CMK (cell line): ENCODE data around the gene ZFX.
"Not testable (repeated sequence)": the region's sequence is repeated elsewhere in the genome, so short reads cannot be mapped to it uniquely, and the experiment has no call there.

Experiments used
- DNase-seq: peaks from one replicate; pipeline ENCODE4 v3.0.0-alpha.2; 2010; ENCODE audit warnings: low read depth

Gene ZFX

GRCh38 chrX:24149351-24150050 lies at the start of gene ZFX:
Gene ZFX (plus strand): TSS chrX:24149729. CDS start chrX:24172743, 23,014 bp downstream.
- DNase-seq, result no peak

DNA sequence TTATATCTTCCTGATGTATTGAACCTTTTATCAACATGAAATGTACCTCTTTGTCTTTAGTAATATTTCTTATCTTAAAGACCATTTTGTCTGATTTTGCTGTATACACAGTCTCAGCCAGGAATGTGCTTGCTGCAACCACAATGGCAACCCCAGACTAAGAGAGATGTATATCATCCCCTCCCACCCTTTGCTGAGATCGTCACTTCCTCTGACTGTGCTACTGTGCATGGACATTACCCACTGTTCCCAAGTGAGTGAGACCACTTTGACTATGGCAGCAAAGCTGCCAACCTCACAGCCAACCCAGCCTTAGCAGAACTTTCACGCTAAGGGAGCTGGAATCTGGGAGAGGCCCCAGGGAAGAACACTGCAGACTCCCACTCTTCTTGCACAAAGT lies 48.8 kb upstream of the ZFX start:
- DNase-seq, result peak; percentile 11

DNA sequence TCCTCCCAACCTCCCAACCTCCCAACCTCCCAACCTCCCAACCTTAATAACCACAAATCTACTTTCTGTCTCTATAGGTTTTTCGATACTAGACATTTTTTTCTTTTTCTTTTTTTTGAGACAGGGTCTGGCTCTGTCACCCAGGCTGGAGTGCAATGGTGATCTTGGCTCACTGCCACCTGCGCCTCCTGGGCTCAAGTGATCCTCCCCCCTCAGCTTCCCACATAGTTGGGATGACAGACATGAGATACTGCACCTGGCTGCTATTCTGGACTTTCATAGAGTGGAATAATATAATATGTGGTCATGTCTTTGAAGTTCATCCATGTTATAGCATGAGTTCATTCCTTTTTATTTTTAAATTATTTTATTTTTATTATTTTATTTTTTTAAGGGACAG lies 39.5 kb upstream of the ZFX start:
- no peak for DNase-seq

- DNase-seq, result no peak
Measured at GRCh38 chrX:24113181-24113580, 36.3 kb upstream of the ZFX start.

DNA sequence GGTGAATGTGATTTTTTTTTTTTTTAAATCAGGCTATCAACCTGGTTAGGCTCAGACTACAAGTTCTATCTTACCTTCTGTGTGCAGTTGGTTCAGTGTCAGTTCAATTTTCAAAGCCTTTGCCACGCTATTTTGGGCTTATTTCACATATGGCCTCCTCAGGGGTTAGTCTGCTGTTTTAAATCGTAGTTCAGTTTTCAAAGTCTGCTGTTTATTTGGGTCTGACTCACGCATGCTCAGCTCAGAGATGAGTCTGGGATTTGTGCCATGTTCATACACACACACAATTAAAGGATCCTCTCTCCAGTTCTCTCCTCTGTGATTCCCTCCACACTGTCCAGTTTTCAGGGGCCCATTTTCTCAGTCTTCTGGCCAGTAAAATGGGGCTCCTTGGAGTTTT lies 32.3 kb upstream of the ZFX start:
- DNase-seq, result no peak

DNA sequence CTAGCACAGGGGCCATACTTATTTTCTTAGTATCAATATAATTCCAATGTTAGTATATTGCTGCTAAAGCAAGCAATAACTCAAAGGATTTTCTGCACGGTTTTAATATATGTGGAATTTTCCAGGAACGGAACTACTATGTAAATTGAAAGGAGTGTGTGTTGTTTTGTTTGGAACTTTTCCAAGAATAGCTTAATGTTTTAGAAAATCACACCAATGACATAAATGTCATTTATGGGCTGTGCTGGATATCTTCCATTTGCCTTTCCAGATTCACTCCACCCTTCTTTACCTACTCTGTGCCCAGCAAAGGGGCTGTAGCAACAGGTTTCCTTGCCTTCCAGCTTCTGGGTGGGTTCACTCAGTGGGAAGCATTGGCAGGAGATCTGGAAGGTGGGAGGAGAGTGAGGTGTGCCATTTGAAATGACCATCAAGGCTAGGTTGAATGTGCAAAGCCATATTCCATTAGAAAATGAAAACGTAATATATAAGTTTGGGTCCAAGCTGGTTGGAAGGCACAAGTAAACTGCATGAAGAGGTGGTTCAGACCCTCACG lies 25.2 kb upstream of the ZFX start:
- no peak for DNase-seq

DNA sequence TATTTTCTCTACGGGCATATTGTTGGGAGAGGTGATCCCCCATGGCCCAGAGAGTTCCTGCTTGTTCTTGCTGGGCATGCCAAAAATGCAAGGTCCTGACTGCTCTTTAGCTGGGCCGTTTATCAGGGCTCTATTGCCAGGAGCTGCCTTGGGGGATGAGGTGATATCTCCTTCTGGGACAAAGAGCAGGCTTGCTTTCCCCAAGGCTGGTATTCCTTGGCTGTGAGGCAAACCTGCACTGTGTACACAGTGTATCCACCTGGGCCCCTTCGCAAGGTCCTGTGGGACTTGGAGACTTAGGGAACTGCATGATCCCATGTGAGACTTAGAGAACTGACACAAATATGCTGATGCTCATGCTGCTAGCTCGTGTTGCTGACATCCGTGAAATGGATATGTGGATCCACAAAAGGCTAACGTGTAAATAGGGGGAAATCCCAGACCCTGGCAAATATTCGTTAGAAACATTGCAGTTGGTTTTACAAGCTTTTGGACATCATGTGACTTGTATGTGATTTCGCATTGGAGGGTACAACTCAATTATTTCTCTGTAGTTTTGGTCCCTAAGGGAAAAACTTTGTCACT lies 24.4 kb upstream of the ZFX start:
- DNase-seq, result no peak

- DNase-seq, result no peak
Measured at GRCh38 chrX:24131476-24131875, 18.1 kb upstream of the ZFX start.

DNA sequence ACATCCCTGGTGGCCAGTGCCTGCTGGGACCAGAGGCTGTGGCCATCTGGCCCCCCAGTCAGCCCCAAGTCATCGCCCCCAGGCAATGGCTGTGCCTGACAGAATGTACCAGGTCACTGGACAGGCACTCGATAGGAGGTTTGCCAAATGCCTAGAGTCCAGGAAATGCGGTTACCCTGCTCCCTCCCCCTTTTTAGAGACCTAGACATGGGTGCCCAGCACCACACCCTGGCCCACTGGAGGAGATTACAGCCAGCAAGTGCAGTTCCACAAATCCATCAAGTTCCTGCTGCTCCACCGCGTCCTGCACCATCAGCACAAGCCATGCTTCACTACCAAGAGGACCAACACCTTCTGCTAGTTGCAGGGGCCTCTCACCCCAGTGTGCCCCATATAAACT lies 16.2 kb upstream of the ZFX start:
- DNase-seq, result no peak

GRCh38 chrX:24135768-24136167 lies 13.8 kb upstream of the ZFX start:
- DNase-seq, result not testable (repeated sequence)

- no peak for DNase-seq
Measured at GRCh38 chrX:24137192-24137591, 12.3 kb upstream of the ZFX start.

DNA sequence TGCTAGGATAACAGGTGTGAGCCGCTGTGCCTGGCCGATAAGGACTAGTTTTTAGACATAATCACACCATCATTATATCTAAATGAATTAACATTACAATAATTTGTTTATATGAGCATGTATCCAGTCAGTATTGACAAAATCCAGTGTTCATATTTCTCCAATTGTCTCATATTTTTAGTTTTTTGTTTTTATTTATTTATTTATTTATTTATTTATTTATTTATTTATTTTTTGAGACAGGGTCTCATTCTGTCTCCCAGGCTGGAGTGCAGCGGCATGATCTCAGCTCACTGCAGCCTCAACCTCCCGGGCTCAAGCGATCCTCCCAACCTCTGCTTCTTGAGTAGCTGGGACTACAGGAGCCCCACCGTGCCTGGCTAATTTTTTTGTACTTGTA lies 5.5 kb upstream of the ZFX start:
- DNase-seq, result not testable (repeated sequence)

GRCh38 chrX:24144528-24144927 lies 5.0 kb upstream of the ZFX start:
- DNase-seq, result no peak

DNA sequence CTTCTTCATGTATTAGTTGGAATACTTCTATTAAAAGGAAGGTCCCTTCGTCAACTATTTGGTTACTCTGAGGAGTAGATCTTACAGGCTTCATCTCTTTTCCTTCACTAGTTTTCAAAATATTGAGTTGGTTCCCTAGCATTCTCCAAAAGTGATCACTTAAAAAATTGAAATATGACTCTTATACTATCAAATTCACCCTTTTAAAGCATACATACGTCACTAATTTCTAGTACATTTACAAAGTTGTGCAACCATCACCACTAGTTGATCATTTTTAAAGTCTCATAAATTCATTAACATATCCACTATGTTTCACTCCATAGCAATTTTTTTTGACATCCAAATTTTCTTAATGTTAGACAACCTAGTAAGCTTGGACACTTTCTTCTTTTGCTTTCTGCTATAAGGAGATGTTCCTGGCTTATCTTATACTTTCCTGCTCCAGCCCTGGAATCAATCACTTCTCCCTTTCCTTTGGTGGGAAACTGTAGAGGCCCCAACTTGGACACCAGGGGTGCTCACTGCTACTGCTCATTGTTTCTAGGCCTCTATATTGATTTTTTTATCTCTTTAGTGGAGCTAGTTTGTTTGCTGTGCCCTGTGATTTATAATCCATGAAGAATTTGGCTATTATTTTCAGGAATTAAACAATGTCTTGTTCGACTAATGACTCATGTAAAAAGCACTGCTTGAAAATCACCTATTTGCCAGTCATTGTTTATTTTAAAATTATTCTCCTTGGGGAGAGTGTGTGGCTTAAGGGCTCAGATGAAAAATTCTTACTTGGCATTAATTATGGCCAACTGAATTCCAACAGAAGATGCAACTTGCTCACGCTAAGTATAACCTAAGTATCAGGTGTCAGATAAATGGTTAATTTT lies 4.0 kb upstream of the ZFX start:
- no peak for DNase-seq

GRCh38 chrX:24146283-24146949 lies 3.1 kb upstream of the ZFX start:
- no peak for DNase-seq

DNA sequence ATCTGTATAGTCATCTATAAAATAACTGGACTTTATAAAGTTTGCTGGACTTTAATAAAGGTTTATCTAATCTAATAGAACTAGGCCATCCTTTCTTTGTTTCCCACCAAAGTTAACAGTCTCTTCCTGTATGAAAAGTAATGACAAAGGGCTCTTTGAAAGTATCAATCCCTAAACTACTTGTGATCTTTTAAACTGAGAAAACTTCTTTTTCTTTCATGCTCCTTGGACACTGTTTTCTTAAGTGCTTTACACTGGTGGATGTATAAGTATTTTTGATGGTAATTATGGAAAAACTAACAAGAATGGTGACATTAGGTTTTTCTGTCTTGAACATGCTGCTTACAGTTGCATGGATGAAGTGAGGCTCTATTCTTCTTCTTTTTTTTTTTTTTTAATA lies 2.4 kb upstream of the ZFX start:
- no peak for DNase-seq

GRCh38 chrX:24148121-24148520 lies 1.4 kb upstream of the ZFX start:
- no peak for DNase-seq

- no peak for DNase-seq
Measured at GRCh38 chrX:24148535-24149350, 786 bp upstream of the ZFX start.

GRCh38 chrX:24150051-24150790 lies 692 bp downstream of the ZFX start:
- DNase-seq, result no peak

- DNase-seq, result no peak
Measured at GRCh38 chrX:24150898-24151297, 1.4 kb downstream of the ZFX start.

DNA sequence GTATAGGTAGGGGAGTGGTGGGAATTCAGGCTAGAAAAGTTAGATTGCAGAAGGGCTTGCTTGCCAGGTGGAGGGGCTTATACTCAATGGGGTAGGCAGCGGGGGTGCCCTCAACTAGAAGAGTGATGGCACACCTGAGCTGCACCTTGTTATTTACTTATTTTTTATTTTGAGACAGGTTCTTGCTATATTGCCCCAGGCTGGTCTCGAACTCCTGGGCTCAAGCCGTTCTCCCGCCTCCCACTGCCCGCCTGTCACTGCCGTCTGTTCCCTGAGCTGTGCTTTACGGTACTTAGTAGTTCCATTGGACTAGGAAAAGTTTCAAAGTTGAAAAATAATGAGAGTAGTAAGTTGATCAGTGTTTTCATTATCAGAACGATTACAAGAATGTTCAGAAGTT lies 2.0 kb downstream of the ZFX start:
- DNase-seq, result no peak
